GM04504 (cell line): Measurements from ENCODE around the gene SLC38A2.

Experiments
- DNase-seq: peaks from one replicate; pipeline ENCODE4 v3.0.0-alpha.2; 2012; ENCODE audit warnings: low read depth

SLC38A2 gene

GRCh38 chr12:46374310-46374709, 1.7 kb upstream of the SLC38A2 start:
- no peak for DNase-seq

- DNase-seq, result no peak
Measured at GRCh38 chr12:46373301-46374296, 1.0 kb upstream of the SLC38A2 start.

GRCh38 chr12:46371718-46372543, 642 bp downstream of the SLC38A2 start:
- no peak for DNase-seq

DNA sequence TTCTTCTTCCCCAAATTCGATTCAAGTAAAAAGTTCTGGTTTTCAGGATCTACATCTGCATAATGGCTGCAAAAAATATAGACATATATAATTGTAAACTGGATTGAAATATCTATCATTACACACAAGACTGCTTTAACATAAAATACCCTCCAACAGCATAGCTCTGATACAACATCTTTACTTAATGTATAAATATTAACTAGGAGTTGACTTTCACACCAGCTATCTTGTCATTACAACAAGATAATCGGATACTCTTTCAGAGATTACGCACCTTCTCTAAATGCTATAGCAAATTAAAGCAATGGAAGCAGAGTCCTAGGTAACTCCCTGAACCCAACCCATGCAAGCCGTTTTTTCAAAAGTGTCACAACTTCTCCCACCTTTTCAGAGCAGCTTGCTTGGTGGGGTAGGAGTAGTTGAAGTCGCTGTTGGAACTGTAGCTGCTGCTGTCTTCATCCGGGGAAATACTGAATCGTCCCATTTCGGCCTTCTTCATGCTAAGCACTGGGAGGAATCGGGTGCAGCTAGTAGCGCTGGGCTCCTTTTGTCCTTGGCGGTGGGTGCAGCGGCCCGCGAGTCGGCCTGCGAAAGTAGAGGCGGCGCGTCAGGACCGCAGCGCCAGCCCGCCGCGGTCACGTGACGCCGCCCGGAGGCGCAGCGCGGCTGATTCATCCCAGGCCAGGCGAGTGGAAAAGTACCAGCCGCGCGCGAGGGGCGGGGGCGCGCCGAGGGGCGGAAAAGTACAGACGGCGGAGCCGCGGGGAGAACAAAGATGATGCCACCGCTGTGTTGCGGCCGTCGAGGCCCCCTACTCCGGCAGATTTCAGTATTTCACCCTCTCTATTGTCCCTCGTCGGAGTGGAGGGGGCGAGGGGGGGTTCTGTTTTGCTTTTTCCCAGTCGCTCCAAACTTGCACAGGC, 1.5 kb downstream of the SLC38A2 start:
- DNase-seq, result no peak

DNA sequence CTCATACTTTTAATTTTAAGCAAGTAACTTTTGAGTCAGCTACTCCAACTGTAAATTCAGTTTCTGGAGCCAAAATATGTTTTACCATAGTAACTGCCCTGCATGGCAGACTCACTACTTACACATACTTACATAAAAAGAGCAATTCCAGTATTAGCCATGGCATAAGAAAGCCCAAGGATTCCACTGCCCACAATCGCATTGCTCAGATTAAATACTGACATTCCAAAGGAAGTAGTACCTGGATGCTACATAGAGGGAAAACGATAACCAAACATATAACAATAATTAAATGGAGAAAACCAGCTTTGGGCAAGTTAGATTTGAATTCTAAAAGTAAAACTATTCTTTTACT, 2.2 kb downstream of the SLC38A2 start:
- DNase-seq, result no peak

DNA sequence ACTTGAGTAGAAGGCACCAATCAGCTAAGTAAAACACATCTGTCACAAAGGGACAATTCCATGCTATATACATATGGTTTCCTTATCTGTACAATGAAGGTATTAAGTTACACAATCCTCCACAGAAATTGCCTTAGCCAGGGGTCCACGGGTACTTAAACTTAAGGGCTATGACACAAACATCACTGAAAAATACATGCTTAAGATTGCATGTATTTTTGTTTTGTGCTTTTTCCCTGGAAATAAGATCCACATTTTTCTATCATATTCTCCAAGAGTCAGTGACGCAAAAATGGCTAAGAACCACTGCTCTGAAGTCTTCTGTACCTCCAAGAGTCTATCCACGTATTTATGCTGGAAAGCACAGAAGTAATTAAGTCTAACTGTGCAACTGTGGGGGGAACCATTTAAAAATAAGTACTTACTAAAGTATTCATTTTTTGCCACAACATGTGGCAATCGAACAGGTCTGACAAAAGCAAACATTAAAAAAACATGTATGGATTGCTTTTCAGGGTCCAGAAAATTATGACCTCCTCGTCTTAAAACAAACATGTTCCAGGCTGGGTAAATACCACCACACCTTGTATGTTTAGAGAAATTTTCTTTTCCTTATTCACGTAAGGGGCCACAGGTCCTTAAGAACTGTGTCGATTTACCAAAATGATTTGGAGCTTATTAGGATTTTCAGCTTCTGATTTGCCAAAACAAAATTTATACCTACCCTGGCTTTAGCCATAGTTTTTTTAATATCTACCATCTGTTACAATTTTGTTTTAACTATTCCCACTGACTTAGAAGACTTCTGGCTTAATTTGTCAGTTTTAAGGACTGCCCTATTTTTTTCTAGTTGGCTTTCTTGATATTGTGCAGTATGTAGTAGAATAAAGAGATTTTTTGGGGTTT, 2.8 kb downstream of the SLC38A2 start:
- DNase-seq, result no peak

- DNase-seq, result no peak
Measured at GRCh38 chr12:46369095-46369473, 3.5 kb downstream of the SLC38A2 start.

DNA sequence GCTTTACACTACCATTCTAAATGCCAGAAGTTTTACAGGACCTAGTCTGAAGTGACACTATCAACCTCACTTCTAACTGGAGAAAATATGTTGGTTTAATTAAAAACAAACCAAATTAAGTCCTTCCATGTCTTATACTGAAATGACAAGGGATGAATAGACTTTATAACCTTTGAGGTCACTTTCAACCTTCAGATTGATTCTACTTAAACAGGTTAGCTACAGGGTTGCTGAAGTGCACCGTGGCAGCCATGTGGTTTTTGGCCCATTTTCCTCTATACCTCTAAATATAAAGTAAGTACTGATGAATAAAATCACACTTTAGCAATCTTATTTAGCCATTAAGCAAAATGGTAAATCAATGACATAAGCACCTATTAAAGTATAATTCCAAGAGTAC, 3.9 kb downstream of the SLC38A2 start:
- DNase-seq, result no peak

- no peak for DNase-seq
Measured at GRCh38 chr12:46368138-46368537, 4.4 kb downstream of the SLC38A2 start.

DNA sequence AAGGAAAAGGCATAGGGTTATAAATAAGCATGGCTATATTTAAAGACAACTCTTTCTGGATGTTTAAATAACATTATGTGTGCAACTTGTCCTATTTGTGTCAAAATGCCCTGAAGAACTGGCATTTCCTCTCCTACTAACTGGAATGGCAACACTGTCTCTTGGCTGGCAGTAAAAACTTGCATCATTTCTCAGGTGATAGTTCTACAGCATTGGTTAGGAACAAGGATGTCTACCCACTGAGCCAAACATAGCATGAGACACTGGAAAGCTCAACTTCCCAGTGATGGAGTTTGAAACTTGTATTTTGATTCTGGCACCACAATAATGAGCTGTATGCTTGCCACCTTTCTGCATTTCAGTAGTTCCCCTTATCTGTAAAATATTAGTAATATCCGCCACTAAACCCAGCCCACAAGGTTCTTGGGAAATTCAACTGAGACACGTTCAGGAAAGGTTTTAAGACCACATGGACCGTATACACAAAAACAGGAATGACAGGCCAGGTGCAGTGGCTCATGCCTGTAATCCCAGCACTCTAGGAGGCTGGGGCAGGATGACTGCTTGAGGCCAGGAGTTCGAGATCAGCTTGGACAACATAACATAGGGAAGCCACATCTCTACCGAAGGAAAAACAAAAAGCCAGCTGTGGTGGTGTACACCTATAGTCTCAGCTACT, 5.1 kb downstream of the SLC38A2 start:
- no peak for DNase-seq

DNA sequence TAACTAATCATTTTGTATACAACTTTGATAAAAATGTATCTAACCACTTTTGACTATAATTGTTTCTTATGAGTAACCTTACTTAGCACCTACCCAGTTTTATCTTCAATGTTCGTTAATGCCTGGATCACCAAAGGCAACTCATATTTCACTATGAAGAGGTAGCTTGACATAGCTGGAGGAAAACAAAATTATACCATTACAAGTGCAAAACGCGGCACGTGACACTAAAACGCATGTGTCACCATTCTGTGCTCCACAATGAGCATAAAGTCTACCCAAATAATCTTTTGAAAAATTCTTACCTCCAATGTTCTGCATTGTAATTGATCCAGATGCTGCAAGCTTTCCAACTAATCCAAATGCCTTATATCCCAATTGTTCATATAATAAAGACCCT, 5.8 kb downstream of the SLC38A2 start:
- no peak for DNase-seq

GRCh38 chr12:46365951-46366379, 6.6 kb downstream of the SLC38A2 start:
- DNase-seq, result no peak

DNA sequence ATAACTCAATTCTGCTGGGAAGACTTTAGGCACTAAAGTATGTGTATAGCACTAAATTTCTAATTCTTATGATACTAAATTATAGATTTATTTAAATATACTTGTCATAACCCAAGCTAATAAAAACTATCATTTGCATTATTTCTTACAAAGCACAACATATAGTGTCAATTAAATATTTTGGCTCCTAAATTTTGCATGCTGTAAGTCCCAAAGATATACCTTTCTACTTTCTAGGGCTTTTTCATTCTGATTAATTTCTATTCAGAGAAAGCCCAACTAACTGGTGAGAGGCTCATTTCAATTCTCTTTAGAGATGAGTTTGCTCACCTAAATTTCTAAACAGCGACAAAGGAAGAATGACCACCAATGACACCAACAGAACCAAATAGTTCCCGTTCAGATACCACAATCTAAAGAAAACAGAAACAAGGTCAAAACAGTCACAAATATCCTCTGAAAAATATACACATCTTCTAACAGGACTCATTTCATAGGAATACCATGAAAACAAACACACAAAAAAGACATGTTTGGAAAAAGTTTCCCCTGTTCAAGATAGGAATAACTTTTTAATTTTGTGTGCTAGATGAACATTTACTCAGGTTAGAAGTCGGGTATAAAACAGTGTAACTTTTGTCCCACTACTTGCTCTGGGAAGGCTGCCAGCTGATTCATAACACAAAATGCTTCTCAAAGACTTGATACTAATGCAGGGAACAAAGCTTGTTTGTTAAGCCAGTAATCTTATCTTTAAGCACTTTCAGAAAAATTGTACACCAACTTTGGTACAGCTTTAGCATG, 7.6 kb downstream of the SLC38A2 start:
- no peak for DNase-seq

DNA sequence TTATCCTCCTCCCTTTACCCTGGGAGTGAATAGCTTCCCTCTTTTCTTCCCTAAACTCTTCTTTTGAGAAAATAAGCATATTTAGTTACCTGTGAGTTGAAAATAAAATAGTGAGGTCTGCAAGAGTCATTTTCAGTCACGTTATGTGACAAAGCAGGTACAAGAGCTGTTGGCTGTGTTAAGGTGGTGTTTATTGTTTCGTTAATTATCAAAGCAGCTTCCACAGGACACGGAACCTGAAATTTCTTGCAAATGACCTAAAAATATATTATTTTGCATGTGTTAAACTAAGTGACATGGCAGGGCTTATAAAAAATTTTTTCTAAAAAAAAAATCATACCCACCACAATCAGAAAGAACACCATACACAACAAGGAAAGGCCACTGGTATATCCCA, 8.3 kb downstream of the SLC38A2 start:
- no peak for DNase-seq

DNA sequence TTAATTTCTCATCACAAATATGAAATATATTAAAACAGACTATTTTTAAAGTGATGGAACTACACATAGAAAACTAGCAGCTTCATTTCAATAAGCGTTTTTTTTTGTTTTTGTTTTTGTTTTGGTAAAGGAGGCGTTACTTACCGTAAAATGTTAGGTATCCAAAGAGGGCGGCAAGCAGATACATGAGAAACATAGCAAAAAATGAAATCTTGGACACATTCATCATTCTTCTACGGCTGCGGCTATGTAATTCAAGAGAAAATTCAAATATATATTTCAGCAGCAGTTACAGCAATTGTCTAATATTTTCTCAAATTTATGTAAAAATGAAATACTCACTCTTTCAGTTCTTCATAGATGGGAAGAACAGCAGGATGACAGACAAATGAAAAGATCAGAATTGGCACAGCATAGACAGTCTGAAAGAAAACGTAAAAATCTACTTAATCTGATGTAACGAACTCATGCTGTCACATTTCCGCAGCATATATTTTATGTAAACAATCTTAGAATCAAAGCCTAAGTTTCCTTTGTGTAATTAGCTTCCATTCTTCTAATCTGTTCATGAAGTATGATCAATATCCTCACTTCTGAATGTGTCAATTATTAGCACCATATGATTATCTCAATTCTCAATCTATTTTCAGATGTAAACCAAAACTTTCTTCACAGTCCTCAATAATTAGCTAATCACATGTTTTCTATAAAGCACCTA, 8.8 kb downstream of the SLC38A2 start:
- no peak for DNase-seq

DNA sequence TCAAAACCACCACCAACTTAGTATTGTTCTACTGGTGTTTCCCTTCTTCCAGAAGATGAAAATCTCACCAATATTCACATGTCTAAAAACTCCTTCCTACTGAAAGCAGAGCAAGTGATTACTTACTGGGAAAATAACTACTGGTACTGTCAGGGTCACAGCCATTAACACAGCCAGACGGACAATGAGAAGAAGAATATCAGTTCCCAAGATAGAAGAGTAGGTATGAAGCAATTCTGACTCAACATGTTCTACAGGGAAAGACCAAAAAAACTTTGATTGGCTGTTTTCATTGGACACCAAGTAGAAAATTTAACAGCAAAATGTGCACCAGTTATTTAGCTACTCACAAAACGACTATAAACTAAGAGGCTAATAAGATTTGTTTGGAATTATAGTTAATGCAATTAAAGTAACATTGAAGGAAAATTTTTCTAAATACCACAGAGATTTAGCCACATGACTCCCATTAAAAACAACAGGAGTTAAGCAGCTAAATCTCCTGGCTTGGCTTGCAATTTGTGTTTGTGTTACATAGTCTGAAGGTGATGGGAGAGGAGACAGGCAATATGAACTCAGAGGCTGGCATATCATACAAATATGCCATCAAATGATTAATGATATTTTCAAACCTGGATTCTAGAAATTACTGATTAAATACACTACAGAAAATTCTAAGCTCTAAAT, 9.5 kb downstream of the SLC38A2 start:
- DNase-seq, result no peak

- DNase-seq, result no peak
Measured at GRCh38 chr12:46361667-46362034, 10.9 kb downstream of the SLC38A2 start.
